WERI-Rb-1 (cell line): ENCODE results near the gene RIMBP2.
A peak's percentile ranks its signal among the peaks of the same experiment; 100 is the strongest.
"Not testable (repeated sequence)": the region's sequence is repeated elsewhere in the genome, so short reads cannot be mapped to it uniquely, and the experiment has no call there.

ENCODE experiments used
- DNase-seq: peaks from one replicate; pipeline ENCODE4 v3.0.0-alpha.2; 2020
- H3K27ac ChIP-seq: fragments of 250-450 bp; sonication (Bioruptor Pico); 2 replicates; pipeline ENCODE4 v1.5.1; 2020; ENCODE audit warnings: mild to moderate bottlenecking, moderate library complexity
- H3K27me3 ChIP-seq: fragments of 250-450 bp; sonication (Bioruptor Pico); 2 replicates; pipeline ENCODE4 v1.5.1; 2021; ENCODE audit warnings: mild to moderate bottlenecking, low read depth, moderate library complexity; ENCODE audit not compliant: insufficient read depth, severe bottlenecking
- H3K36me3 ChIP-seq: fragments of 250-450 bp; sonication (Bioruptor Pico); 2 replicates; pipeline ENCODE4 v1.5.1; 2020; ENCODE audit warnings: mild to moderate bottlenecking, moderate library complexity
- H3K4me3 ChIP-seq: 2 replicates; pipeline ENCODE4 v1.5.1; 2011; ENCODE audit warnings: low read depth, mild to moderate bottlenecking, control low read depth, low read length
- H3K9me3 ChIP-seq: fragments of 250-450 bp; sonication (Bioruptor Pico); 2 replicates; pipeline ENCODE4 v1.5.1; 2021; ENCODE audit warnings: mild to moderate bottlenecking, moderate library complexity; ENCODE audit not compliant: severe bottlenecking
- CTCF ChIP-seq: IDR thresholded peaks from 2 replicates; pipeline ENCODE4 v1.5.1; 2011; ENCODE audit warnings: low read depth, mild to moderate bottlenecking, control low read depth, inconsistent platforms, low read length

RIMBP2 gene

GRCh38 chr12:130696379-130697100, 19.6 kb downstream of the RIMBP2 start:
- no peak for DNase-seq
- no peak overlapping the region for H3K4me3 ChIP-seq
- H3K36me3 ChIP-seq = no peaks in the 10 kb centered on the region; the same call in 1 of the 2 replicates
- no peak overlapping the region for H3K27ac ChIP-seq
- TF ChIP-seq CTCF = no peak
- no peaks in the 10 kb centered on the region for H3K27me3 ChIP-seq
- no peaks in the 10 kb centered on the region for H3K9me3 ChIP-seq

- TF ChIP-seq CTCF = no peak
- Histone ChIP-seq H3K9me3 (no peaks in the 10 kb centered on the region), H3K27me3 (no peaks in the 10 kb centered on the region), H3K27ac (no peak overlapping the region), H3K4me3 (no peak overlapping the region), H3K36me3 (no peaks in the 10 kb centered on the region)
- no peak for DNase-seq
Measured at GRCh38 chr12:130695061-130695460, 21.0 kb downstream of the RIMBP2 start.

- peak; percentile 86 for DNase-seq
- no peaks in the 10 kb centered on the region for H3K36me3 ChIP-seq
- no peak for TF ChIP-seq CTCF
Measured at GRCh38 chr12:130689408-130690405, 26.4 kb downstream of the RIMBP2 start.

GRCh38 chr12:130688999-130689398, 27.1 kb downstream of the RIMBP2 start:
- not testable (repeated sequence) for H3K4me3 ChIP-seq, H3K27me3 ChIP-seq, H3K36me3 ChIP-seq, H3K9me3 ChIP-seq, DNase-seq
- peak overlapping the region; percentile 96 for H3K27ac ChIP-seq

More at GRCh38 chr12:130689408-130690405, 26.4 kb downstream of the RIMBP2 start:
- peak overlapping the region; percentile 96 for H3K27ac ChIP-seq
- no peaks in the 10 kb centered on the region for H3K9me3 ChIP-seq
- peak overlapping the region; percentile 1; the same call in 1 of the 2 replicates for H3K4me3 ChIP-seq
- H3K27me3 ChIP-seq = no peaks in the 10 kb centered on the region

GRCh38 chr12:130687796-130688778, 28.0 kb downstream of the RIMBP2 start:
- H3K27me3 ChIP-seq = no peaks in the 10 kb centered on the region
- no peak for DNase-seq
- TF ChIP-seq CTCF = no peak

More at GRCh38 chr12:130687796-130688778, 28.0 kb downstream of the RIMBP2 start:
- Histone ChIP-seq H3K4me3 (no peak overlapping the region), H3K9me3 (no peaks in the 10 kb centered on the region), H3K36me3 (no peaks in the 10 kb centered on the region), H3K27ac (peak overlapping the region; percentile 96)
